ENCODE measurements around the gene TCF3. TPM values are rescaled to one million over a fixed set of nuclear protein-coding genes. Genes with fewer than 3 reads are reported as not detected.

The TCF3 gene
- total RNA-seq, 2 experiments from 2014 or later, result 124 to 126 TPM

GRCh38 chr19:1587872-1588271 is 64.5 kb downstream of the TCF3 start:
- Mint-ChIP-seq H3K36me3 (ENCODE audit: low read depth) (peaks cover 37% of the 10 kb centered on the region), H3K4me3 (no peak overlapping the region), H3K4me1 (ENCODE audit: low read depth) (peaks cover 23% of the 10 kb centered on the region), H3K27ac (peak overlapping the region; percentile 9), H3K27me3 (no peaks in the 10 kb centered on the region), H3K9me3 (no peaks in the 10 kb centered on the region)
- CTCF ChIA-PET, result no interaction called here
- TF ChIP-seq, protein P1, sequence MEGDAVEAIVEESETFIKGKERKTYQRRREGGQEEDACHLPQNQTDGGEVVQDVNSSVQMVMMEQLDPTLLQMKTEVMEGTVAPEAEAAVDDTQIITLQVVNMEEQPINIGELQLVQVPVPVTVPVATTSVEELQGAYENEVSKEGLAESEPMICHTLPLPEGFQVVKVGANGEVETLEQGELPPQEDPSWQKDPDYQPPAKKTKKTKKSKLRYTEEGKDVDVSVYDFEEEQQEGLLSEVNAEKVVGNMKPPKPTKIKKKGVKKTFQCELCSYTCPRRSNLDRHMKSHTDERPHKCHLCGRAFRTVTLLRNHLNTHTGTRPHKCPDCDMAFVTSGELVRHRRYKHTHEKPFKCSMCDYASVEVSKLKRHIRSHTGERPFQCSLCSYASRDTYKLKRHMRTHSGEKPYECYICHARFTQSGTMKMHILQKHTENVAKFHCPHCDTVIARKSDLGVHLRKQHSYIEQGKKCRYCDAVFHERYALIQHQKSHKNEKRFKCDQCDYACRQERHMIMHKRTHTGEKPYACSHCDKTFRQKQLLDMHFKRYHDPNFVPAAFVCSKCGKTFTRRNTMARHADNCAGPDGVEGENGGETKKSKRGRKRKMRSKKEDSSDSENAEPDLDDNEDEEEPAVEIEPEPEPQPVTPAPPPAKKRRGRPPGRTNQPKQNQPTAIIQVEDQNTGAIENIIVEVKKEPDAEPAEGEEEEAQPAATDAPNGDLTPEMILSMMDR (IDR thresholded peaks at IDR 0.05), result no peak
- ATAC-seq, result no peak
- intact Hi-C loops (cut with micrococcal nuclease), result no loop called here
- POLR2A ChIA-PET, result interaction anchor here (0.6 to 5.1 kb wide), 3 partner anchors 10 to 145 kb away, joined by 3 to 26 read pairs (median 4); no protein-coding TSS in a partner anchor
- no peak for DNase-seq

DNA sequence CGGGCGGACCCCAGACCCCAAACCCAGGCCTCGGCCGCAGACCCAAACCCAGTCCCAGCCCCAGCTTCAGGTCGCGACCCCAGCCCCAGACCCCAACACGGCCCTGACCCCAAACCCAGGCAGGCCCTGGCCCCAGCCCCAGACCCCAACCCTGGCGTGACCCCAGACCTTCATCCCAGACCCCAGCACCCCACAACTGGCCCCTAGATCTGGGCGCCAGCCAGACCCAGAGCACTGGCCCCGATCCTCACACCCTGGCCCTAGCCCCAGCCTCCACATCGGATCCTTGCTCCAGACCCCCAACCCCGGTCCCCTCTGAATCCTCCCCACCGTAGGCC is 67.2 kb downstream of the TCF3 start:
- ChIA-PET POLR2A (no interaction called here), CTCF (no interaction called here)

DNA sequence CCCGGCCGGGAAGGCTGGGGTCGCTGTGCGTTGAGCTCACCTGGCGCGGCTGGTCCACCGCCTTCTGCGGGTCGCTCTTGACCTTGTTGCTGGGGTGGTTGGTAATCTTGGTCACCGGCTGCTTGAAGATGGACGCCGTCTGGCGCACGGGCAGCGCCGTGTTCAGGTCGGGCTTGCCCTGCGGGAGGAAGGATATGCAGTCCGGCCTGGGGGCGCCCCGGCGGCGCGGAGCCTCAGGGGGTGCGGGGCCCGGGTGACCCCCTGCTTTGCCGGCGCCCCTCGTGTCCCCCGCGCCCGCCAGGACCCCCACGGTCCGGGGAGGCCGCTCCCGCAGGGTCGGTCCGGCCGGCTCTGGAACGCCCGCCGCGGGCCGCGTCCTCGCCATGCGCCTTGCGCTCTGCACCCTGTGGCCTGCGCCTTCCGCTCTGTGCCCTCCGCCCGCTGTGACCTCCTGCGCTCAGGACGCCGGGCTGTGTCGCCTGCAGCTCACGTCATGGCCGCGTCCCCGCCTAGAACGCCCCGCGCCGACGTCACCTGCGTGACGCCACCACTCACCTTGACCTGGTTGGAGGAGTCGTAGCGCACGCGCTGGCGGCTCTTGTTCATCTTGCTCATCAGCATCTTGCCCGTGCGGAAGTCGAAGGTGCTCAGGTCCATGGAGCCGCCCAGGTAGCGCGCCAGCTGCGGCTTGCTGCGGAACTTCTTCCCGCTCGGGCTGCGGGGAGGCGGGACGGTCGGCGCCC is 67.7 kb downstream of the TCF3 start:
- no peak overlapping the region for H3K27ac Mint-ChIP-seq
- CTCF ChIA-PET, result no interaction called here
- peaks cover 29% of the 10 kb centered on the region for H3K36me3 Mint-ChIP-seq (ENCODE audit: low read depth)
- TF ChIP-seq, protein P1 (IDR thresholded peaks at IDR 0.05), result no peak
- POLR2A ChIA-PET, result interaction anchor here (1.2 kb wide), 1 partner anchor 49 kb away, joined by 3 read pairs; no protein-coding TSS in a partner anchor
- H3K4me1 Mint-ChIP-seq (ENCODE audit: low read depth), result peaks cover 14% of the 10 kb centered on the region
- H3K9me3 Mint-ChIP-seq, result no peaks in the 10 kb centered on the region
- H3K27me3 Mint-ChIP-seq, result no peaks in the 10 kb centered on the region
- intact Hi-C loops (cut with micrococcal nuclease), result no loop called here
- ATAC-seq, result no peak
- no peak for DNase-seq
- no peak overlapping the region for H3K4me3 Mint-ChIP-seq

More for the DNA sequence above, 67.2 kb downstream of the TCF3 start:
- Mint-ChIP-seq H3K36me3 (ENCODE audit: low read depth) (peaks cover 27% of the 10 kb centered on the region), H3K27me3 (no peaks in the 10 kb centered on the region), H3K27ac (no peak overlapping the region), H3K9me3 (no peaks in the 10 kb centered on the region), H3K4me3 (no peak overlapping the region), H3K4me1 (ENCODE audit: low read depth) (peaks cover 16% of the 10 kb centered on the region)
- intact Hi-C loops (cut with micrococcal nuclease), result no loop called here
- ATAC-seq (no peak), DNase-seq (no peak)
- TF ChIP-seq, protein P1 (IDR thresholded peaks at IDR 0.05), result no peak

- TF ChIP-seq, protein P1 (IDR thresholded peaks at IDR 0.05), result no peak
- H3K9me3 Mint-ChIP-seq, result no peaks in the 10 kb centered on the region
- H3K27ac Mint-ChIP-seq, result no peak overlapping the region
- H3K27me3 Mint-ChIP-seq, result no peaks in the 10 kb centered on the region
- CTCF ChIA-PET, result no interaction called here
- peaks cover 6% of the 10 kb centered on the region for H3K4me1 Mint-ChIP-seq (ENCODE audit: low read depth)
- intact Hi-C loops (cut with micrococcal nuclease), result no loop called here
- DNase-seq, result no peak
- peaks cover 28% of the 10 kb centered on the region for H3K36me3 Mint-ChIP-seq (ENCODE audit: low read depth)
- no peak overlapping the region for H3K4me3 Mint-ChIP-seq
- ATAC-seq, result no peak
- POLR2A ChIA-PET, result interaction anchor here (1.3 to 1.4 kb wide), 2 partner anchors 8 to 32 kb away, joined by 4 to 6 read pairs; no protein-coding TSS in a partner anchor
Measured at GRCh38 chr19:1582201-1582600, 70.2 kb downstream of the TCF3 start.

- H3K4me3 Mint-ChIP-seq, result no peak overlapping the region
- ATAC-seq (no peak), DNase-seq (no peak)
- peaks cover 2% of the 10 kb centered on the region for H3K4me1 Mint-ChIP-seq (ENCODE audit: low read depth)
- POLR2A ChIA-PET, result interaction anchor here (1.3 kb wide), 1 partner anchor 10 kb away, joined by 6 read pairs; no protein-coding TSS in a partner anchor
- intact Hi-C loops (cut with micrococcal nuclease), result no loop called here
- peaks cover 27% of the 10 kb centered on the region for H3K36me3 Mint-ChIP-seq (ENCODE audit: low read depth)
- no peaks in the 10 kb centered on the region for H3K27me3 Mint-ChIP-seq
- H3K9me3 Mint-ChIP-seq, result no peaks in the 10 kb centered on the region
- CTCF ChIA-PET, result interaction anchor here (1.0 kb wide), 1 partner anchor 35 kb away, joined by 3 read pairs; no protein-coding TSS in a partner anchor
- TF ChIP-seq, protein P1 (IDR thresholded peaks at IDR 0.05), result no peak
- H3K27ac Mint-ChIP-seq, result no peak overlapping the region
Measured at GRCh38 chr19:1580957-1581356, 71.5 kb downstream of the TCF3 start.
